A549 (cell line): ENCODE results near the gene F2RL3. TPM values are rescaled to one million over a fixed set of nuclear protein-coding genes. Genes with fewer than 3 reads are reported as not detected.

Experiments used
- ATAC-seq, 2 experiments: fragments of 200-7000 bp in 1 of 2; fragments of >200 bp in 1 of 2; cut with Nextera tagmentation in 1 of 2; cut with Tn5 transposase in 1 of 2; 3 replicates each; pipeline versions ENCODE4 v1.8.0 to v1.9.1; 2018 to 2020; ENCODE audit warnings: mild to moderate bottlenecking in 1 of 2, moderate library complexity in 1 of 2
- CTCF ChIA-PET: fragments of 300-600 bp; sonication (Branson Sonifier 250); formaldehyde crosslinking; extraction: SDS; loops from one replicate; lab custom pipeline; 2021; ENCODE audit warnings: antibody characterized with exemption, inconsistent platforms; lab: Yijun Ruan, JAX
- POLR2A ChIA-PET: fragments of 350-600 bp; formaldehyde crosslinking; extraction: SDS; loops from one replicate; lab custom pipeline; 2021; ENCODE audit warnings: antibody characterized with exemption, inconsistent platforms; lab: Yijun Ruan, JAX
- DNase-seq, 2 experiments: peaks; one replicate each; pipeline versions ENCODE4 v3.0.0 to v3.0.0-alpha.2; 2011 to 2016; ENCODE audit warnings: low read depth in 1 of 2, low spot score in 1 of 2
- FAIRE-seq: peaks from 2 replicates; lab custom pipeline; 2011; peaks lifted over from hg19 to GRCh38; lab: Jason Lieb, UNC
- H3K27ac ChIP-seq, 2 experiments: fragments of >200 bp; sonication (Bioruptor Twin); formaldehyde crosslinking; 3 replicates each; pipeline ENCODE4 v1.5.1; 2016 to 2017
- H3K4me1 ChIP-seq: fragments of >200 bp; sonication (Bioruptor Twin); formaldehyde crosslinking; 3 replicates; pipeline ENCODE4 v1.6.1; 2016
- H3K4me2 ChIP-seq: fragments of >200 bp; sonication (Bioruptor Twin); formaldehyde crosslinking; 3 replicates; pipeline ENCODE4 v1.6.1; 2016
- H3K4me3 ChIP-seq: fragments of >200 bp; sonication (Bioruptor Twin); formaldehyde crosslinking; 3 replicates; pipeline ENCODE4 v1.5.1; 2016
- H3K9me3 ChIP-seq: fragments of >200 bp; sonication (Bioruptor Twin); formaldehyde crosslinking; 3 replicates; pipeline ENCODE4 v1.6.1; 2016
- CHD4 ChIP-seq: fragments of 200-600 bp; sonication (generic); IDR thresholded peaks from 2 replicates; pipeline ENCODE4 v1.6.1; 2016; ENCODE audit warnings: antibody characterized with exemption, mild to moderate bottlenecking, borderline replicate concordance
- CTCF ChIP-seq: fragments of >200 bp; sonication (Bioruptor Twin); formaldehyde crosslinking; IDR thresholded peaks from 3 replicates; pipeline ENCODE4 v1.5.1; 2016
- EHMT2 ChIP-seq: fragments of 200-600 bp; sonication (generic); IDR thresholded peaks from 2 replicates; pipeline ENCODE4 v1.6.1; 2016; ENCODE audit warnings: antibody characterized with exemption, low read depth, mild to moderate bottlenecking, moderate library complexity
- ELK1 ChIP-seq: fragments of 150-350 bp; IDR thresholded peaks from 2 replicates; pipeline ENCODE4 v1.6.1; 2014; ENCODE audit warnings: low read depth, mild to moderate bottlenecking, low read length
- EP300 ChIP-seq, 2 experiments: fragments of >200 bp; sonication (Bioruptor Twin); formaldehyde crosslinking; IDR thresholded peaks; 2 replicates in 1 of 2; 3 replicates in 1 of 2; pipeline ENCODE4 v1.6.1; 2016 to 2017
- ESRRA ChIP-seq: fragments of 150-350 bp; IDR thresholded peaks from 2 replicates; pipeline ENCODE4 v1.6.1; 2014; ENCODE audit warnings: mild to moderate bottlenecking, low read length, borderline replicate concordance
- GATA3 ChIP-seq: IDR thresholded peaks from 2 replicates; pipeline ENCODE4 v1.6.1; 2012; ENCODE audit warnings: borderline replicate concordance
- HOXA7 ChIP-seq: fragments of 250-450 bp; sonication (Bioruptor Pico); IDR thresholded peaks from 2 replicates; pipeline ENCODE4 v1.5.0; 2020; ENCODE audit warnings: mild to moderate bottlenecking, moderate library complexity
- JUNB ChIP-seq: fragments of >200 bp; sonication (Bioruptor Twin); formaldehyde crosslinking; IDR thresholded peaks from 2 replicates; pipeline ENCODE4 v1.6.1; 2016
- MYC ChIP-seq: IDR thresholded peaks from 2 replicates; pipeline ENCODE4 v1.6.1; 2012; ENCODE audit warnings: mild to moderate bottlenecking, inconsistent platforms, low read length, improper control_type of control experiment, borderline replicate concordance
- NFE2L2 ChIP-seq: fragments of 150-350 bp; conservative IDR thresholded peaks from 2 replicates; pipeline ENCODE4 v1.6.1; 2014; ENCODE audit warnings: low read length
- NPAS2 ChIP-seq: fragments of 250-450 bp; sonication (Bioruptor Pico); IDR thresholded peaks from 2 replicates; pipeline ENCODE4 v1.8.0; 2022; ENCODE audit warnings: mild to moderate bottlenecking, moderate library complexity, borderline replicate concordance
- RARB ChIP-seq: fragments of 250-450 bp; sonication (Bioruptor Pico); IDR thresholded peaks from 2 replicates; pipeline ENCODE4 v1.8.0; 2021; ENCODE audit warnings: mild to moderate bottlenecking, moderate library complexity
- REST ChIP-seq: fragments of 200-600 bp; sonication (generic); IDR thresholded peaks from 2 replicates; pipeline ENCODE4 v1.6.1; 2016; ENCODE audit warnings: antibody characterized with exemption, mild to moderate bottlenecking, moderate library complexity
- RFX5 ChIP-seq: fragments of 450-650 bp; IDR thresholded peaks from 2 replicates; pipeline ENCODE4 v1.7.1; 2014; ENCODE audit warnings: antibody characterized with exemption, mild to moderate bottlenecking, moderate library complexity
- RNF2 ChIP-seq: fragments of 200-600 bp; sonication (generic); IDR thresholded peaks from 2 replicates; pipeline ENCODE4 v1.6.1; 2016; ENCODE audit warnings: low read depth, mild to moderate bottlenecking, antibody characterized with exemption, moderate library complexity, borderline replicate concordance
- TP53 ChIP-seq: fragments of 250-450 bp; sonication (Bioruptor Pico); IDR thresholded peaks from 2 replicates; pipeline ENCODE4 v1.5.0; 2021; ENCODE audit warnings: mild to moderate bottlenecking, moderate library complexity
- ZSCAN20 ChIP-seq: fragments of 250-450 bp; sonication (Bioruptor Pico); IDR thresholded peaks from 2 replicates; pipeline ENCODE4 v1.8.0; 2022; ENCODE audit warnings: mild to moderate bottlenecking, moderate library complexity
- WGBS: methylation state at CpG from one replicate; pipeline ENCODE4 v1.1.6; 2017; ENCODE audit errors: missing lambda C conversion rate; 5-methylcytosine and 5-hydroxymethylcytosine counted together
- polyA plus RNA-seq, 4 experiments: library from polyadenylated mRNA; depleted of rRNA in 3 of 4; stranded (reverse); fragments of >200 nt; fragmentation: RNase III in 1 of 4; extraction: RNeasy Plus Mini Kit Qiagen cat#74134 plus additional on column Dnase treatment in 1 of 4; gene quantifications; 2 replicates in 3 of 4; 3 replicates in 1 of 4; pipeline ENCODE4 v1.2.3, GENCODE V29; 2011 to 2017

The F2RL3 gene
- polyA plus RNA-seq, 2 of the 4 experiments (the other 2 are of a cell fraction): not detected

GRCh38 chr19:16841391-16841926 is 47.3 kb upstream of the F2RL3 start (continued):
- TF ChIP-seq EHMT2 (no peak), JUNB (no peak)
- TF ChIP-seq, all 56 proteins: peak for 0

- ATAC-seq (no peak), DNase-seq (no peak)
- Histone ChIP-seq H3K27ac (no peak overlapping the region), H3K4me2 (no peak overlapping the region), H3K4me3 (no peak overlapping the region)
- CTCF ChIA-PET: no interaction called here
- POLR2A ChIA-PET: no interaction called here
- no CpG with 5 or more reads among the region's 16 CpGs for WGBS
- TF ChIP-seq ESRRA (no peak), REST (no peak), RFX5 (no peak), RNF2 (no peak), TP53 (CRISPR knock-in tag) (no peak), CTCF (no peak)
- TF ChIP-seq, all 56 proteins: peak for 0
- H3K9me3 ChIP-seq: no peaks in the 10 kb centered on the region
- H3K4me1 ChIP-seq: peaks cover 27% of the 10 kb centered on the region
- no peak for FAIRE-seq
These were observed 41.9 kb upstream of the F2RL3 start for GRCh38 chr19:16846901-16847300.

GRCh38 chr19:16847430-16847829 is 41.4 kb upstream of the F2RL3 start:
- DNase-seq: no peak
- no peak for TF ChIP-seq GATA3
- TF ChIP-seq RARB (CRISPR knock-in tag): no peak
- TF ChIP-seq ZSCAN20: no peak
- TF ChIP-seq HOXA7 (CRISPR knock-in tag): no peak
- TF ChIP-seq MYC: no peak
- TF ChIP-seq CHD4: no peak
- TF ChIP-seq EP300 (IDR thresholded peaks at IDR 0.05): no peak
- TF ChIP-seq NPAS2: no peak
- TF ChIP-seq ELK1: no peak
- TF ChIP-seq NFE2L2: no peak
- WGBS: 96% methylated on average over 3 of the region's 6 CpGs
- POLR2A ChIA-PET: no interaction called here
- Histone ChIP-seq H3K27ac (no peak overlapping the region), H3K4me3 (no peak overlapping the region), H3K4me1 (peaks cover 27% of the 10 kb centered on the region), H3K4me2 (no peak overlapping the region), H3K9me3 (no peaks in the 10 kb centered on the region)
- CTCF ChIA-PET: no interaction called here
- no peak for FAIRE-seq
- ATAC-seq: no peak
